GM12878 (cell line): ENCODE data around the gene SNPH. TPM values are rescaled to one million over a fixed set of nuclear protein-coding genes. Genes with fewer than 3 reads are reported as not detected.

Experiments used
- ATAC-seq: fragments of 200-7000 bp; cut with Tn5 transposase; 3 replicates; pipeline ENCODE4 v1.9.1; 2020; ENCODE audit warnings: mild to moderate bottlenecking, moderate library complexity
- BruUV-seq: library from RNA; stranded (reverse); fragments of 400-500 nt; replicated peaks from 2 replicates; lab custom pipeline; 2021; lab: Mats Ljungman, UMichigan
- CTCF ChIA-PET: fragments of 300-600 bp; sonication (Branson Sonifier 250); formaldehyde crosslinking; extraction: SDS; loops from one replicate; lab custom pipeline; 2021; ENCODE audit warnings: inconsistent platforms; lab: Yijun Ruan, JAX
- POLR2A ChIA-PET: fragments of 350-600 bp; formaldehyde crosslinking; extraction: SDS; loops from one replicate; lab custom pipeline; 2021; ENCODE audit warnings: inconsistent platforms; lab: Charles Lee
- RAD21 ChIA-PET: fragments of 300-600 bp; sonication (Branson Sonifier 250); formaldehyde crosslinking; loops from one replicate; lab custom pipeline; 2023; ENCODE audit warnings: antibody characterized with exemption; ENCODE audit not compliant: unreplicated experiment; lab: Charles Lee
- SMC1A ChIA-PET: fragments of 300-600 bp; sonication (Branson Sonifier 250); formaldehyde crosslinking; loops from one replicate; lab custom pipeline; 2023; ENCODE audit not compliant: unreplicated experiment, uncharacterized antibody; lab: Charles Lee
- DNase-seq: peaks from one replicate; pipeline ENCODE4 v3.0.0-alpha.2; 2011; ENCODE audit warnings: low read depth, low spot score
- FAIRE-seq: peaks from 3 replicates; lab custom pipeline; 2011; peaks lifted over from hg19 to GRCh38; lab: Jason Lieb, UNC
- H2AFZ ChIP-seq: 2 replicates; pipeline ENCODE4 v1.6.0; 2011; ENCODE audit warnings: low read depth, low read length, control low read depth; ENCODE audit not compliant: control insufficient read depth
- H3K27ac ChIP-seq: 2 replicates; pipeline ENCODE4 v1.5.1; 2011; ENCODE audit warnings: control low read depth; ENCODE audit not compliant: control insufficient read depth, insufficient read depth
- H3K27me3 ChIP-seq, 2 experiments: replicated peaks in 1 of 2; 2 replicates each; pipeline versions ENCODE4 v1.6.0 to v1.6.1; 2011; ENCODE audit warnings: low read length in 1 of 2; ENCODE audit not compliant: control insufficient read depth in 2 of 2, insufficient read depth in 2 of 2
- H3K36me3 ChIP-seq, 2 experiments: 2 replicates each; pipeline ENCODE4 v1.5.1; 2011; ENCODE audit warnings: low read length in 1 of 2; ENCODE audit not compliant: control insufficient read depth in 2 of 2, insufficient read depth in 2 of 2
- H3K4me1 ChIP-seq: 2 replicates; pipeline ENCODE4 v1.6.1; 2011; ENCODE audit warnings: mild to moderate bottlenecking, low read length, moderate library complexity, mixed read lengths; ENCODE audit not compliant: control insufficient read depth, insufficient read depth
- H3K4me2 ChIP-seq: 2 replicates; pipeline ENCODE4 v1.6.0; 2011; ENCODE audit warnings: control low read depth; ENCODE audit not compliant: control insufficient read depth, insufficient read depth
- H3K4me3 ChIP-seq: fragments of 200-600 bp; sonication (generic); 2 replicates; pipeline ENCODE4 v1.5.1; 2016
- H3K79me2 ChIP-seq: 2 replicates; pipeline ENCODE4 v1.6.0; 2011; ENCODE audit warnings: low read length; ENCODE audit not compliant: control insufficient read depth, insufficient read depth
- H3K9ac ChIP-seq: 2 replicates; pipeline ENCODE4 v1.8.0; 2011; ENCODE audit warnings: low read length, control low read depth, mixed read lengths; ENCODE audit not compliant: control insufficient read depth, insufficient read depth
- H3K9me3 ChIP-seq: replicated peaks from 3 replicates; pipeline ENCODE4 v1.5.1; 2011; ENCODE audit warnings: mild to moderate bottlenecking, low read length; ENCODE audit not compliant: control insufficient read depth, insufficient read depth
- H4K20me1 ChIP-seq: 2 replicates; pipeline ENCODE4 v1.6.0; 2011; ENCODE audit not compliant: control insufficient read depth, insufficient read depth
- E2F8 ChIP-seq: fragments of 450-650 bp; IDR thresholded peaks from 2 replicates; pipeline ENCODE4 v1.6.1; 2018; ENCODE audit warnings: mild to moderate bottlenecking, low read depth, moderate library complexity; ENCODE audit not compliant: partially characterized antibody
- EED ChIP-seq: sonication (generic); IDR thresholded peaks from 2 replicates; pipeline ENCODE4 v1.6.1; 2016; ENCODE audit warnings: antibody characterized with exemption, low read depth
- EZH2 ChIP-seq: IDR thresholded peaks from 2 replicates; pipeline ENCODE4 v1.6.1; 2012; ENCODE audit warnings: low read depth, mild to moderate bottlenecking, control low read depth, inconsistent platforms, low read length, borderline replicate concordance; ENCODE audit not compliant: control insufficient read depth
- HDAC2 ChIP-seq: fragments of 200-600 bp; sonication (generic); IDR thresholded peaks from 2 replicates; pipeline ENCODE4 v1.6.1; 2017
- HDAC6 ChIP-seq: fragments of 200-600 bp; sonication (generic); IDR thresholded peaks from one replicate; pipeline ENCODE4 v1.8.0; 2017; ENCODE audit warnings: antibody characterized with exemption; ENCODE audit not compliant: unreplicated experiment
- KLF5 ChIP-seq: fragments of 450-650 bp; IDR thresholded peaks from 2 replicates; pipeline ENCODE4 v1.6.1; 2014; ENCODE audit warnings: mild to moderate bottlenecking; ENCODE audit not compliant: partially characterized antibody
- MTA3 ChIP-seq: IDR thresholded peaks from 2 replicates; pipeline ENCODE4 v1.6.1; 2012; ENCODE audit warnings: low read length, inconsistent platforms, borderline replicate concordance
- PML ChIP-seq: IDR thresholded peaks from 2 replicates; pipeline ENCODE4 v1.6.1; 2012; ENCODE audit warnings: low read length, inconsistent platforms
- RAD21 ChIP-seq: IDR thresholded peaks from 2 replicates; pipeline ENCODE4 v1.6.1; 2011; ENCODE audit warnings: mild to moderate bottlenecking, low read depth, low read length, moderate library complexity; ENCODE audit not compliant: insufficient read depth
- SP1 ChIP-seq: IDR thresholded peaks from one replicate; pipeline ENCODE4 v1.6.1; 2011; ENCODE audit warnings: low read depth, low read length
- SPI1 ChIP-seq: IDR thresholded peaks from 2 replicates; pipeline ENCODE4 v1.6.1; 2011; ENCODE audit warnings: low read depth, mild to moderate bottlenecking, low read length, moderate library complexity, borderline replicate concordance; ENCODE audit not compliant: insufficient read depth
- STAT3 ChIP-seq: IDR thresholded peaks from 2 replicates; pipeline ENCODE4 v1.6.1; 2011; ENCODE audit warnings: low read depth, low read length, improper control_type of control experiment
- SUPT20H ChIP-seq: IDR thresholded peaks from 2 replicates; pipeline ENCODE4 v1.6.1; 2011; ENCODE audit warnings: low read depth, mild to moderate bottlenecking, low read length, moderate library complexity, borderline replicate concordance; ENCODE audit not compliant: control insufficient read depth
- TAF1 ChIP-seq: IDR thresholded peaks from 2 replicates; pipeline ENCODE4 v1.6.1; 2011; ENCODE audit warnings: mild to moderate bottlenecking, low read depth, low read length, borderline replicate concordance
- YBX1 ChIP-seq: fragments of 450-650 bp; IDR thresholded peaks from 2 replicates; pipeline ENCODE4 v1.6.1; 2016; ENCODE audit warnings: antibody characterized with exemption
- YY1 ChIP-seq: IDR thresholded peaks from 2 replicates; pipeline ENCODE4 v1.6.1; 2011; ENCODE audit warnings: low read depth, mild to moderate bottlenecking, low read length
- ZBTB11 ChIP-seq: fragments of 450-650 bp; formaldehyde crosslinking; IDR thresholded peaks from 2 replicates; pipeline ENCODE4 v1.5.0; 2022; ENCODE audit warnings: mild to moderate bottlenecking, missing genetic modification characterization
- ZNF207 ChIP-seq: fragments of 450-650 bp; IDR thresholded peaks from 2 replicates; pipeline ENCODE4 v1.6.1; 2014; ENCODE audit warnings: antibody characterized with exemption, mild to moderate bottlenecking, borderline replicate concordance
- ZNF24 ChIP-seq: fragments of 450-650 bp; IDR thresholded peaks from 2 replicates; pipeline ENCODE4 v1.6.1; 2017; ENCODE audit warnings: antibody characterized with exemption, mild to moderate bottlenecking
- WGBS: methylation state at CpG from one replicate; pipeline ENCODE4 v1.1.6; 2016; ENCODE audit warnings: low lambda C conversion rate; ENCODE audit not compliant: insufficient replicate concordance, insufficient coverage; ENCODE audit errors: missing lambda C conversion rate; 5-methylcytosine and 5-hydroxymethylcytosine counted together
- in situ Hi-C: fragments of 300-500 bp; cut with MboI; formaldehyde crosslinking; loops from 9 replicates; pipeline ENCODE4 v1.14.3; 2018; ENCODE audit warnings: mixed read lengths
- intact Hi-C: fragments of 100-400 bp; cut with micrococcal nuclease; formaldehyde crosslinking; loops from one replicate; pipeline ENCODE4 v1.14.2; 2022; ENCODE audit not compliant: unreplicated experiment
- polyA plus RNA-seq, 11 experiments: library from polyadenylated mRNA; depleted of rRNA in 4 of 11; unstranded in 6 of 11; stranded (reverse) in 5 of 11; fragments of >200 nt; fragmentation: Nextera tagmentation in 4 of 11; fragmentation: Illumina TruSeq in 1 of 11; extraction: Ambion mirVana in 4 of 11; extraction: Trizol in 1 of 11; gene quantifications; 1 replicate in 1 of 11; 2 replicates in 10 of 11; pipeline versions ENCODE4 v1.2.1 to v1.2.3, GENCODE V29; 2011 to 2016; ENCODE audit warnings: inconsistent platforms in 2 of 11, missing spikeins in 2 of 11, low read depth in 1 of 11
- total RNA-seq, 4 experiments: library from RNA; depleted of rRNA in 3 of 4; stranded (reverse); fragments of >200 nt in 3 of 4; fragmentation: Illumina TruSeq in 1 of 4; extraction: Trizol in 1 of 4; gene quantifications; 2 replicates each; pipeline versions ENCODE4 v1.2.1 to v1.2.3, GENCODE V29; 2013 to 2021
- TF ChIP-seq, protein P1 (sequence below): IDR thresholded peaks from 2 replicates; pipeline ENCODE4 v1.6.1; 2011; ENCODE audit warnings: low read depth, low read length, improper control_type of control experiment, borderline replicate concordance

SNPH gene
- total and polyA plus RNA-seq, 10 of the 15 experiments (the other 5 are each of a cell fraction or from before 2014, with no cell fraction given), result 0.02 to 0.45 (median 0.34) TPM; not detected in 2

GRCh38 chr20:1338096-1338495, 72.0 kb downstream of the SNPH start:
- 91% methylated on average over 5 of the region's 5 CpGs for WGBS
- Histone ChIP-seq H3K27me3 (no peaks in the 10 kb centered on the region), H3K4me3 (no peak overlapping the region), H2AFZ (no peak overlapping the region), H4K20me1 (no peaks in the 10 kb centered on the region; the same call in none of the 2 replicates), H3K4me2 (no peak overlapping the region), H3K4me1 (peaks cover 5% of the 10 kb centered on the region), H3K79me2 (no peaks in the 10 kb centered on the region), H3K27ac (no peak overlapping the region), H3K9me3 (no peaks in the 10 kb centered on the region), H3K36me3 (no peaks in the 10 kb centered on the region; a peak in 2 of 4 replicates), H3K9ac (no peak overlapping the region)
- BruUV-seq, result no TSS peak
- intact Hi-C loops (no loop called here), in situ Hi-C loops (no loop called here)
- RAD21 ChIA-PET, result no interaction called here
- SMC1A ChIA-PET, result interaction anchor here (1.2 kb wide), 1 partner anchor 97 kb away, joined by 3 read pairs; no protein-coding TSS in a partner anchor
- TF ChIP-seq YBX1 (no peak), MTA3 (no peak), HDAC6 (no peak), EZH2 (no peak), E2F8 (no peak), ZBTB11 (CRISPR knock-in tag) (no peak), SP1 (no peak), STAT3 (no peak), EED (no peak), SPI1 (no peak), SUPT20H (no peak), PML (no peak), ZNF207 (no peak), TAF1 (no peak), YY1 (no peak), RAD21 (no peak), KLF5 (no peak), HDAC2 (no peak), ZNF24 (no peak)
- TF ChIP-seq, protein P1, sequence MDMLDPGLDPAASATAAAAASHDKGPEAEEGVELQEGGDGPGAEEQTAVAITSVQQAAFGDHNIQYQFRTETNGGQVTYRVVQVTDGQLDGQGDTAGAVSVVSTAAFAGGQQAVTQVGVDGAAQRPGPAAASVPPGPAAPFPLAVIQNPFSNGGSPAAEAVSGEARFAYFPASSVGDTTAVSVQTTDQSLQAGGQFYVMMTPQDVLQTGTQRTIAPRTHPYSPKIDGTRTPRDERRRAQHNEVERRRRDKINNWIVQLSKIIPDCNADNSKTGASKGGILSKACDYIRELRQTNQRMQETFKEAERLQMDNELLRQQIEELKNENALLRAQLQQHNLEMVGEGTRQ, result no peak
- DNase-seq (no peak), ATAC-seq (no peak), FAIRE-seq (no peak)
- POLR2A ChIA-PET, result no interaction called here
- CTCF ChIA-PET, result no interaction called here
